Hepatocyte (in vitro differentiated cells): ENCODE results near the gene SLC37A1. TPM values are rescaled to one million over a fixed set of nuclear protein-coding genes. Genes with fewer than 3 reads are reported as not detected.

Experiments
- DNase-seq: peaks from one replicate; pipeline ENCODE4 v3.0.0-alpha.2; 2016; ENCODE audit warnings: low spot score
- H2AFZ ChIP-seq: fragments of 200-600 bp; sonication (generic); 2 replicates; pipeline ENCODE4 v1.6.0; 2016; ENCODE audit warnings: antibody characterized with exemption, mild to moderate bottlenecking
- H3K27ac ChIP-seq: fragments of 200-600 bp; sonication (generic); 2 replicates; pipeline ENCODE4 v1.5.1; 2016; ENCODE audit warnings: mild to moderate bottlenecking
- H3K27me3 ChIP-seq: fragments of 200-600 bp; sonication (generic); 2 replicates; pipeline ENCODE4 v1.6.1; 2016
- H3K36me3 ChIP-seq: fragments of 200-600 bp; sonication (generic); replicated peaks from 2 replicates; pipeline ENCODE4 v1.5.1; 2016; ENCODE audit warnings: low read depth; ENCODE audit not compliant: insufficient read depth
- H3K4me1 ChIP-seq: fragments of 200-600 bp; sonication (generic); 2 replicates; pipeline ENCODE4 v1.5.1; 2016; ENCODE audit warnings: mild to moderate bottlenecking, moderate library complexity; ENCODE audit not compliant: insufficient read depth
- H3K4me2 ChIP-seq: fragments of 200-600 bp; sonication (generic); 2 replicates; pipeline ENCODE4 v1.6.0; 2016
- H3K4me3 ChIP-seq: fragments of 200-600 bp; sonication (generic); 2 replicates; pipeline ENCODE4 v1.5.1; 2016; ENCODE audit warnings: mild to moderate bottlenecking
- H3K79me2 ChIP-seq: fragments of 200-600 bp; sonication (generic); 2 replicates; pipeline ENCODE4 v1.6.0; 2017; ENCODE audit warnings: mild to moderate bottlenecking
- H3K9me2 ChIP-seq: fragments of 200-600 bp; sonication (generic); replicated peaks from 2 replicates; pipeline ENCODE4 v1.6.0; 2017; ENCODE audit warnings: mild to moderate bottlenecking; ENCODE audit not compliant: insufficient read depth
- H3K9me3 ChIP-seq: fragments of 200-600 bp; sonication (generic); 2 replicates; pipeline ENCODE4 v1.5.1; 2016; ENCODE audit warnings: low read depth, mild to moderate bottlenecking
- H4K20me1 ChIP-seq: fragments of 200-600 bp; sonication (generic); 2 replicates; pipeline ENCODE4 v1.6.0; 2016; ENCODE audit warnings: mild to moderate bottlenecking; ENCODE audit not compliant: insufficient read depth, poor library complexity, severe bottlenecking
- EZH2 ChIP-seq: fragments of 200-600 bp; sonication (generic); IDR thresholded peaks from 2 replicates; pipeline ENCODE4 v1.6.1; 2016; ENCODE audit warnings: antibody characterized with exemption, mild to moderate bottlenecking, borderline replicate concordance
- EZH2phosphoT487 ChIP-seq: fragments of 200-600 bp; sonication (generic); IDR thresholded peaks from one replicate; pipeline ENCODE4 v1.6.1; 2018; ENCODE audit warnings: antibody characterized with exemption, mild to moderate bottlenecking, low read depth, moderate library complexity; ENCODE audit not compliant: unreplicated experiment, severe bottlenecking
- WGBS: methylation state at CpG from one replicate; pipeline ENCODE4 v1.1.6; 2016; ENCODE audit warnings: low lambda C conversion rate; ENCODE audit errors: missing lambda C conversion rate; 5-methylcytosine and 5-hydroxymethylcytosine counted together
- polyA plus RNA-seq: library from polyadenylated mRNA; unstranded; fragments of >200 nt; fragmentation: Nextera tagmentation; extraction: Ambion mirVana; gene quantifications from 2 replicates; pipeline ENCODE4 v1.2.1, GENCODE V29; 2016
- total RNA-seq: library from RNA; depleted of rRNA; stranded (reverse); fragments of >200 nt; gene quantifications from 2 replicates; pipeline ENCODE4 v1.2.3, GENCODE V29; 2014
- TF ChIP-seq, protein P1 (sequence below): fragments of 200-600 bp; sonication (generic); IDR thresholded peaks from 2 replicates; pipeline ENCODE4 v1.5.1; 2016; ENCODE audit warnings: antibody characterized with exemption, mild to moderate bottlenecking; ENCODE audit not compliant: poor library complexity

Gene SLC37A1
- total and polyA plus RNA-seq, 2 experiments from 2014 or later: 17.9 to 18.5 TPM

DNA sequence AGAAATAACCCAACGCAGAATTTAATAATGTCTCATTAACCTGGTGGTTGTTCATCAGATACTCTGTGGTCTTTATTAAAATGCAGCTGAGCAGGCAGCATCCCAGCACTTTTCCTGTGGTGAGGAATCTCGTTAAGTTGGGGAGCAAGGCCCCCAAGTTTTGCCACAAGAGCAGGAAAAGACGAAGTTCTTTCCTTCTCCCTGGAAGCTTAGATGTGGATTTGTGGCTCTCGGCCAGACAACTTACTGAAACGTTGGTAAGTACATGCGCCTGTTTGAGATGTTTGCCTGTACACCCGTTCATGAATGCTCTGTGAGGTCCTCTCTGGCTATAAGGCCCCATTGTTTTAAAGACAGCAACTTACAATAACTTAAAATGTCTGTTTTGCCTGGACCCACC lies 105.5 kb downstream of the SLC37A1 start:
- Histone ChIP-seq H3K9me2 (no peaks in the 10 kb centered on the region), H4K20me1 (no peaks in the 10 kb centered on the region), H3K79me2 (no peaks in the 10 kb centered on the region), H3K27me3 (no peaks in the 10 kb centered on the region), H3K36me3 (no peaks in the 10 kb centered on the region), H3K4me3 (no peak overlapping the region), H3K27ac (no peak overlapping the region), H3K4me1 (peaks cover 4% of the 10 kb centered on the region), H3K4me2 (no peak overlapping the region), H2AFZ (no peak overlapping the region), H3K9me3 (no peaks in the 10 kb centered on the region)
- no peak for DNase-seq
- TF ChIP-seq, protein P1, sequence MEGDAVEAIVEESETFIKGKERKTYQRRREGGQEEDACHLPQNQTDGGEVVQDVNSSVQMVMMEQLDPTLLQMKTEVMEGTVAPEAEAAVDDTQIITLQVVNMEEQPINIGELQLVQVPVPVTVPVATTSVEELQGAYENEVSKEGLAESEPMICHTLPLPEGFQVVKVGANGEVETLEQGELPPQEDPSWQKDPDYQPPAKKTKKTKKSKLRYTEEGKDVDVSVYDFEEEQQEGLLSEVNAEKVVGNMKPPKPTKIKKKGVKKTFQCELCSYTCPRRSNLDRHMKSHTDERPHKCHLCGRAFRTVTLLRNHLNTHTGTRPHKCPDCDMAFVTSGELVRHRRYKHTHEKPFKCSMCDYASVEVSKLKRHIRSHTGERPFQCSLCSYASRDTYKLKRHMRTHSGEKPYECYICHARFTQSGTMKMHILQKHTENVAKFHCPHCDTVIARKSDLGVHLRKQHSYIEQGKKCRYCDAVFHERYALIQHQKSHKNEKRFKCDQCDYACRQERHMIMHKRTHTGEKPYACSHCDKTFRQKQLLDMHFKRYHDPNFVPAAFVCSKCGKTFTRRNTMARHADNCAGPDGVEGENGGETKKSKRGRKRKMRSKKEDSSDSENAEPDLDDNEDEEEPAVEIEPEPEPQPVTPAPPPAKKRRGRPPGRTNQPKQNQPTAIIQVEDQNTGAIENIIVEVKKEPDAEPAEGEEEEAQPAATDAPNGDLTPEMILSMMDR: no peak
- no peak for TF ChIP-seq EZH2phosphoT487
- no peak for TF ChIP-seq EZH2
- 75% methylated on average over 7 of the region's 7 CpGs for WGBS

DNA sequence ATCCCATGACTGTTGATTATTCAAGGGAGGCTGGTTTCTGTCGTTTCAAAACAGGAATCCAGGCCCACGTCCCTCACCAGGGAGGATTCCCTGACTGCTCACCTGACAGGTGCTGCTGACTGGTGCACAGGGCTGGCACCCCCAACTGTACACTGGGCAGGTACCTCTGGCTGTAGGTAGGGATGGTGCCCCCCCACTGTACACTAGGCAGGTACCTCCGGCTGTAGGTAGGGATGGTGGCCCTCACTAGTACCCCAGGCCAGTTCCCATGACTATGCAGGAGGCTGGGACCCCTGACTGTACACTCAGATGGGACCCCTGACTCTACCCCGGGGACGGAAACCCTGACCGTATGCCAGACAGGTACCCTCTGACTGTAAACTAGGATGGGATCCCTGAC lies 106.2 kb downstream of the SLC37A1 start:
- H3K36me3 ChIP-seq: no peaks in the 10 kb centered on the region
- no peaks in the 10 kb centered on the region for H4K20me1 ChIP-seq
- no peak overlapping the region for H3K27ac ChIP-seq
- H2AFZ ChIP-seq: no peak overlapping the region
- TF ChIP-seq, protein P1: no peak
- TF ChIP-seq EZH2 (no peak), EZH2phosphoT487 (no peak)
- 90% methylated on average over 6 of the region's 6 CpGs for WGBS
- no peak for DNase-seq
- no peaks in the 10 kb centered on the region for H3K79me2 ChIP-seq
- no peaks in the 10 kb centered on the region for H3K27me3 ChIP-seq
- H3K9me2 ChIP-seq: no peaks in the 10 kb centered on the region
- H3K9me3 ChIP-seq: no peaks in the 10 kb centered on the region
- peaks cover 6% of the 10 kb centered on the region for H3K4me1 ChIP-seq
- H3K4me2 ChIP-seq: no peak overlapping the region
- H3K4me3 ChIP-seq: no peak overlapping the region

DNA sequence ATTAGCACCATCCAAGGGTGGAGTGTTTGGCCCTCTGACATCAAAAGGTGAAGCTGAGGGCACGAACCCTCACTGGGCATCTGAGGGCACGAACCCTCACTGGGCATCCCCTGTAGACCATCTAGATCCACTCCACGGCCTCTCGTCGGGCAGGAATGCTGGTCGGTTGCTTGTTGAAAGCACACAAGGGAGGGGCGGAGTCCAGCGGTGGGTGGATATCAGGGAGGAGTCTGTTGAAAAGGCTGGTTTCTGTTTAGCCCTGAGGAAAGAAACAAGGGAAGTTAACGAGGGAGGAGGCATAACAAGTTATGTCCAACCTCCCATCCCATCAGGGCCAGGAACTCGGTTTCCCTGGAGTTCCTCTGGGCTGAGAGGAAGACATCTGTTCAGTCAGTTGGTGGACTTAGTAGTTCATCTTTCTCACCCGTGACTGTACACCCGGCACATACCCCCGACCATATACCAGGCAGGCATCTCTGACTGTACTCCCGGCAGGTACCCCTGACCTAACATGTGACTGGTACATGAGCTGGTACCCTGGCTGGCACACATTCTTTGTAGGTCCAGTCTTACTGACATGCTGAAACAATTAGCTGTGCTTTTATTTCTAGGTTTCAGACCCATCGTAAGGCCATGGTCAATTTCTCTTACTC lies 107.6 kb downstream of the SLC37A1 start:
- Histone ChIP-seq H2AFZ (no peak overlapping the region), H3K79me2 (no peaks in the 10 kb centered on the region), H3K4me2 (no peak overlapping the region), H3K27me3 (no peaks in the 10 kb centered on the region), H3K4me1 (peaks cover 6% of the 10 kb centered on the region), H3K36me3 (no peaks in the 10 kb centered on the region), H3K9me3 (no peaks in the 10 kb centered on the region), H3K9me2 (no peaks in the 10 kb centered on the region), H3K27ac (no peak overlapping the region), H3K4me3 (no peak overlapping the region), H4K20me1 (no peaks in the 10 kb centered on the region)
- TF ChIP-seq EZH2phosphoT487 (no peak), EZH2 (no peak)
- TF ChIP-seq, protein P1: no peak
- DNase-seq: peak; percentile 60
- WGBS: 57% methylated on average over 15 of the region's 15 CpGs

DNA sequence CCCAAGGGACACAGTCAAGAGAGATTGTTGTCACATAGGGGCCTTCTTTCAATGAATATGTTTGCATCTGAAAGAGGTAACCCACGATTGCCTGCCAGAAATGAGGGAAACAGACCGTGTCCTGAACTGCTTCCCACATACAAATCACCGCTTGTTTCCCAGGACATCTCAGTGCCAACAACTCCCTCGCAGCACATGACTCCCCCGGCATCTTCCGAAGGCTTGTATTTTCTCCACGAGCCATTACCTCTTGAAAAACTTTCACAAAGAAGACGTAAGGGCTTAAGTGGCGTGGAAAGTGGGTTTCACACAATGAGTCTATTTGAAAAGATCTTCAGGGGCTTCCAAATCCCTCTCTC lies 108.1 kb downstream of the SLC37A1 start:
- no peak overlapping the region for H3K27ac ChIP-seq
- TF ChIP-seq EZH2phosphoT487 (no peak), EZH2 (no peak)
- TF ChIP-seq, protein P1: no peak
- H3K9me2 ChIP-seq: no peaks in the 10 kb centered on the region
- H3K4me3 ChIP-seq: no peak overlapping the region
- no peaks in the 10 kb centered on the region for H3K36me3 ChIP-seq
- no peaks in the 10 kb centered on the region for H3K79me2 ChIP-seq
- no peak overlapping the region for H2AFZ ChIP-seq
- no peaks in the 10 kb centered on the region for H3K9me3 ChIP-seq
- no peaks in the 10 kb centered on the region for H4K20me1 ChIP-seq
- peaks cover 6% of the 10 kb centered on the region for H3K4me1 ChIP-seq
- 80% methylated on average over 9 of the region's 9 CpGs for WGBS
- no peak overlapping the region for H3K4me2 ChIP-seq
- no peaks in the 10 kb centered on the region for H3K27me3 ChIP-seq
- no peak for DNase-seq
